Neural progenitor cell (in vitro differentiated cells): Measurements from ENCODE around the gene KLHDC7B. TPM values are rescaled to one million over a fixed set of nuclear protein-coding genes. Genes with fewer than 3 reads are reported as not detected.

ENCODE experiments used
- DNase-seq: peaks from one replicate; pipeline ENCODE4 v3.0.0-alpha.2; 2016; ENCODE audit warnings: low spot score
- H2AFZ ChIP-seq: fragments of 200-600 bp; sonication (generic); replicated peaks from 2 replicates; pipeline ENCODE4 v1.6.1; 2016; ENCODE audit warnings: antibody characterized with exemption
- H3F3A ChIP-seq: fragments of 200-600 bp; sonication (generic); 2 replicates; pipeline ENCODE4 v1.6.1; 2016; ENCODE audit warnings: antibody characterized with exemption, low read depth
- H3K27ac ChIP-seq: fragments of 200-600 bp; sonication (generic); 2 replicates; pipeline ENCODE4 v1.5.1; 2016; ENCODE audit warnings: mild to moderate bottlenecking
- H3K27me3 ChIP-seq: fragments of 200-600 bp; sonication (generic); 2 replicates; pipeline ENCODE4 v1.6.1; 2016; ENCODE audit warnings: mild to moderate bottlenecking, moderate library complexity
- H3K36me3 ChIP-seq: fragments of 200-600 bp; sonication (generic); 2 replicates; pipeline ENCODE4 v1.5.1; 2016
- H3K4me1 ChIP-seq: fragments of 200-600 bp; sonication (generic); 2 replicates; pipeline ENCODE4 v1.6.1; 2016; ENCODE audit warnings: mixed run types
- H3K4me2 ChIP-seq: fragments of 200-600 bp; sonication (generic); 2 replicates; pipeline ENCODE4 v1.6.1; 2016
- H3K4me3 ChIP-seq: fragments of 200-600 bp; sonication (generic); 2 replicates; pipeline ENCODE4 v1.5.1; 2016
- H3K79me2 ChIP-seq: fragments of 200-600 bp; sonication (generic); 2 replicates; pipeline ENCODE4 v1.6.1; 2016; ENCODE audit warnings: low read depth
- H3K9ac ChIP-seq: fragments of 200-600 bp; sonication (generic); 2 replicates; pipeline ENCODE4 v1.6.1; 2016
- H3K9me3 ChIP-seq: fragments of 200-600 bp; sonication (generic); 2 replicates; pipeline ENCODE4 v1.5.1; 2016; ENCODE audit warnings: low read depth
- H4K20me1 ChIP-seq: fragments of 200-600 bp; sonication (generic); 2 replicates; pipeline ENCODE4 v1.6.1; 2016; ENCODE audit warnings: low read depth
- H3K27ac Mint-ChIP-seq: 3 replicates; pipeline ENCODE4 v1.8.0; 2021; ENCODE audit warnings: mixed read lengths
- H3K27me3 Mint-ChIP-seq: 2 replicates; pipeline ENCODE4 v1.8.0; 2022; ENCODE audit warnings: low read depth, mild to moderate bottlenecking, inconsistent platforms, moderate library complexity, mixed read lengths; ENCODE audit not compliant: insufficient read depth
- H3K36me3 Mint-ChIP-seq: 3 replicates; pipeline ENCODE4 v1.8.0; 2021; ENCODE audit warnings: mixed read lengths
- H3K4me1 Mint-ChIP-seq: 3 replicates; pipeline ENCODE4 v1.8.0; 2021; ENCODE audit warnings: mixed read lengths
- H3K4me3 Mint-ChIP-seq: 3 replicates; pipeline ENCODE4 v1.8.0; 2021; ENCODE audit warnings: mild to moderate bottlenecking, moderate library complexity, mixed read lengths
- H3K9me3 Mint-ChIP-seq: 3 replicates; pipeline ENCODE4 v1.8.0; 2020; ENCODE audit warnings: mixed read lengths
- EZH2 ChIP-seq: fragments of 200-600 bp; sonication (generic); IDR thresholded peaks from 2 replicates; pipeline ENCODE4 v1.6.1; 2017; ENCODE audit warnings: antibody characterized with exemption, mild to moderate bottlenecking, moderate library complexity
- EZH2phosphoT487 ChIP-seq: fragments of 200-600 bp; sonication (generic); IDR thresholded peaks from 2 replicates; pipeline ENCODE4 v1.6.1; 2017; ENCODE audit warnings: antibody characterized with exemption
- total RNA-seq: library from RNA; depleted of rRNA; stranded (reverse); fragments of >200 nt; gene quantifications from 2 replicates; pipeline ENCODE4 v1.2.3, GENCODE V29; 2015; ENCODE audit warnings: low replicate concordance
- TF ChIP-seq, protein P1 (sequence below): fragments of 200-600 bp; sonication (generic); IDR thresholded peaks from 2 replicates; pipeline ENCODE4 v1.5.1; 2017; ENCODE audit warnings: antibody characterized with exemption, mild to moderate bottlenecking

Gene KLHDC7B
- total RNA-seq, 1 donor from 2014 or later, result not detected

DNA sequence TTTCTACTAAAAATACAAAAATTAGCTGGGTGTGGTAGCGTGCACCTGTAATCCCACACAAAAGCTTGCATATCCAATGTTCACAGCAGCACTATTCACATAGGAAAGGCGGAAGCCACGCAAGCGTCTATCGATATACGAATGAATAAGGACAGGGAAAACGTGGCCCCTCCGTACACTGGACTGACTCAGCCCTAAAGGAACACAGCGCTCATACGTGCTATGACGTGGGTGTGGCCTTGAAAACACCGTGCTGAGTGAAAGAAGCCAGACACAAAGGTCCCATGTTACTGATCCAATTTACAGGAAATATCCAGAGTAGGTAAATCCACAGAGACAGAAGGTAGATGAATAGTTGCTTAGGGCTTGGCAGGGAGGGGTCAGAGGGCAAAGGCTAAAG is 45.2 kb upstream of the KLHDC7B start:
- H3K27ac ChIP-seq, result no peak overlapping the region
- no peak overlapping the region for H3K4me2 ChIP-seq
- H3K79me2 ChIP-seq, result no peaks in the 10 kb centered on the region
- H4K20me1 ChIP-seq, result no peaks in the 10 kb centered on the region
- H3K4me1 ChIP-seq, result no peaks in the 10 kb centered on the region
- H3K9me3 ChIP-seq, result no peaks in the 10 kb centered on the region
- Mint-ChIP-seq H3K27me3 (peaks cover 3% of the 10 kb centered on the region), H3K36me3 (peaks cover 4% of the 10 kb centered on the region), H3K4me1 (peaks cover 3% of the 10 kb centered on the region), H3K9me3 (no peaks in the 10 kb centered on the region), H3K27ac (no peak overlapping the region), H3K4me3 (no peak overlapping the region)
- no peak overlapping the region for H3K4me3 ChIP-seq
- no peak for DNase-seq
- H3K27me3 ChIP-seq, result no peaks in the 10 kb centered on the region
- H3K36me3 ChIP-seq, result no peaks in the 10 kb centered on the region
- no peak overlapping the region for H2AFZ ChIP-seq
- no peak for TF ChIP-seq EZH2
- no peak for TF ChIP-seq EZH2phosphoT487
- TF ChIP-seq, protein P1, sequence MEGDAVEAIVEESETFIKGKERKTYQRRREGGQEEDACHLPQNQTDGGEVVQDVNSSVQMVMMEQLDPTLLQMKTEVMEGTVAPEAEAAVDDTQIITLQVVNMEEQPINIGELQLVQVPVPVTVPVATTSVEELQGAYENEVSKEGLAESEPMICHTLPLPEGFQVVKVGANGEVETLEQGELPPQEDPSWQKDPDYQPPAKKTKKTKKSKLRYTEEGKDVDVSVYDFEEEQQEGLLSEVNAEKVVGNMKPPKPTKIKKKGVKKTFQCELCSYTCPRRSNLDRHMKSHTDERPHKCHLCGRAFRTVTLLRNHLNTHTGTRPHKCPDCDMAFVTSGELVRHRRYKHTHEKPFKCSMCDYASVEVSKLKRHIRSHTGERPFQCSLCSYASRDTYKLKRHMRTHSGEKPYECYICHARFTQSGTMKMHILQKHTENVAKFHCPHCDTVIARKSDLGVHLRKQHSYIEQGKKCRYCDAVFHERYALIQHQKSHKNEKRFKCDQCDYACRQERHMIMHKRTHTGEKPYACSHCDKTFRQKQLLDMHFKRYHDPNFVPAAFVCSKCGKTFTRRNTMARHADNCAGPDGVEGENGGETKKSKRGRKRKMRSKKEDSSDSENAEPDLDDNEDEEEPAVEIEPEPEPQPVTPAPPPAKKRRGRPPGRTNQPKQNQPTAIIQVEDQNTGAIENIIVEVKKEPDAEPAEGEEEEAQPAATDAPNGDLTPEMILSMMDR, result no peak
- H3K9ac ChIP-seq, result no peak overlapping the region
- peaks cover 14% of the 10 kb centered on the region for H3F3A ChIP-seq

DNA sequence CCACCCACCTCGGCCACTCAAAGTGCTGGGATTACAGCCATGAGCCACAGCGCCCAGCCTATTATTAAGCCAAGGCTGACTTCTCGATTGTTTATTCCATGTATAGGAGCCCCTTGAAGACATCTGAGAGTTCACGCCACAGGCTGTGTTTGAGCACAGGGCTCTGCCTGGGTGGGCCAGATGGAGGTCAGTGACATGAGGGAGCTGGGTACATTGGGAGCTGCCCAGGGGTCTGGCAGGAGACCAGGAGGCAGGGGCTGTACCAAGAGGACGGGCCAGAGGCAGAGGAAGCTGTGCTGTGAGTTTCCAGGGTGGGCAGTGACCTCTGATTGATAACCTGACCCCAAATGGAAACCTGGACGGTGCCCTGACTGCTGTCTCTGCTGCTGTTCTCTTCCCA is 43.6 kb upstream of the KLHDC7B start:
- peaks cover 11% of the 10 kb centered on the region for H4K20me1 ChIP-seq
- no peak overlapping the region for H3K4me3 ChIP-seq
- H3K4me1 Mint-ChIP-seq, result peaks cover 3% of the 10 kb centered on the region
- peaks cover 4% of the 10 kb centered on the region for H3K36me3 Mint-ChIP-seq
- peaks cover 4% of the 10 kb centered on the region for H3K79me2 ChIP-seq
- DNase-seq, result no peak
- peaks cover 3% of the 10 kb centered on the region for H3K27me3 Mint-ChIP-seq
- H3F3A ChIP-seq, result peaks cover 14% of the 10 kb centered on the region
- H3K4me3 Mint-ChIP-seq, result no peak overlapping the region
- H3K9ac ChIP-seq, result no peak overlapping the region
- H2AFZ ChIP-seq, result no peak overlapping the region
- H3K27me3 ChIP-seq, result no peaks in the 10 kb centered on the region
- H3K4me1 ChIP-seq, result peaks cover 7% of the 10 kb centered on the region
- H3K9me3 Mint-ChIP-seq, result no peaks in the 10 kb centered on the region
- H3K36me3 ChIP-seq, result no peaks in the 10 kb centered on the region
- H3K27ac ChIP-seq, result no peak overlapping the region
- H3K4me2 ChIP-seq, result no peak overlapping the region
- no peaks in the 10 kb centered on the region for H3K9me3 ChIP-seq
- H3K27ac Mint-ChIP-seq, result no peak overlapping the region
- no peak for TF ChIP-seq EZH2phosphoT487
- TF ChIP-seq, protein P1, result no peak
- TF ChIP-seq EZH2, result no peak

DNA sequence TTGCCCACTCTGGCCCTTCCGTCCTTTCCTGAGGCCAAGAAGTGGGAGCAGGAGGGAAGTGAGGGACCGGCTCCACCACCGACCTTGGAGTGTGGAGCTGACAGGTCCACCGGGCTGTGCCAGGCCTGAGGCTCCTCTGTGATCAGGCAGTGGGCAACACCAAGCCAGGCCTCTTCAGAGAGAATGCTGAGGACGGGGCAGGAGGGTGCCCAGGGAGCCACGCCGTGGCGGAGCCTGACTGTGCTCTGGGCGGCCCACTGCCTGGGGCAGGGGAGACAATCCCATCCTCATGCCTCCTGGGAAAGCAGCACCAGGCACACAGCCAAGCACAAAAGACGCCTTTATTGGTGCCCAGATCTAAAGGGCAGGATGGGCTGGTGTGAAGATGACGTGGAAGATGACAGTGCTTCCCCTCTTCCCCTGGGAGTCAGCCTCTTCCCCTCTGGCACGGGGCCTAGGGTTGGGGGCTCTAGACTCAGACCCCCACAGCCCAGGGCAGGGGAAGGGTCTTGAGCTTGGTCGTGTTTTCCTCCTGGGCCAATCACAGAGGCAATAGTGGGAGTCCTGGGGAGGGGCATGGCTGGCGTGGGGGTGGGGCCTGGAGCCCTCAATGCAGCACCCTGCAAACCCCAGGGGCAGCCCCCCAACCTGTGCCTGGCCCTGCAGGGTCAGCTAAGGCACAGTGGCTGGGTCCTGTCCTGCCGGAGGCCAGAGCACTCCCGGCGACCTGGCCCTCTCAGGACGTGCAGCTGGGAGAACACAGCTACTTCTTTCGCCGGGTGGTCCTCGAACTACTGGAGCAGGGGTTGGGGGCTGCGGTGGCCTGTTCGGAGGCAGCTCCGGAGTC is 42.8 kb upstream of the KLHDC7B start:
- peaks cover 6% of the 10 kb centered on the region for H3K79me2 ChIP-seq
- H2AFZ ChIP-seq, result no peak overlapping the region
- H3K9me3 ChIP-seq, result no peaks in the 10 kb centered on the region
- Mint-ChIP-seq H3K9me3 (no peaks in the 10 kb centered on the region), H3K27ac (no peak overlapping the region), H3K4me3 (no peak overlapping the region), H3K4me1 (peaks cover 3% of the 10 kb centered on the region), H3K27me3 (peaks cover 1% of the 10 kb centered on the region), H3K36me3 (peaks cover 4% of the 10 kb centered on the region)
- no peak overlapping the region for H3K4me2 ChIP-seq
- H3K4me3 ChIP-seq, result no peak overlapping the region
- no peak overlapping the region for H3K27ac ChIP-seq
- H4K20me1 ChIP-seq, result peaks cover 11% of the 10 kb centered on the region
- no peaks in the 10 kb centered on the region for H3K36me3 ChIP-seq
- DNase-seq, result no peak
- peaks cover 11% of the 10 kb centered on the region for H3F3A ChIP-seq
- peaks cover 7% of the 10 kb centered on the region for H3K4me1 ChIP-seq
- TF ChIP-seq, protein P1, result no peak
- TF ChIP-seq EZH2 (no peak), EZH2phosphoT487 (no peak)
- H3K27me3 ChIP-seq, result no peaks in the 10 kb centered on the region
- H3K9ac ChIP-seq, result no peak overlapping the region
